Activated T-cell treated with anti-CD3 and anti-CD28 coated beads, Interleukin-2, amount 50 U/mL, for 24 hours (primary cell): ENCODE results near the gene CCDC142.

ENCODE experiments used
- DNase-seq: peaks from one replicate; pipeline ENCODE4 v3.0.0-alpha.2; 2020
- H3K27ac Mint-ChIP-seq: 2 replicates; pipeline ENCODE4 v1.8.0; 2020; ENCODE audit warnings: mild to moderate bottlenecking, mixed read lengths
- H3K27me3 Mint-ChIP-seq: 2 replicates; pipeline ENCODE4 v1.8.0; 2020; ENCODE audit warnings: mixed read lengths
- H3K36me3 Mint-ChIP-seq: 2 replicates; pipeline ENCODE4 v1.8.0; 2020; ENCODE audit warnings: low read depth, mixed read lengths
- H3K4me1 Mint-ChIP-seq: 2 replicates; pipeline ENCODE4 v1.8.0; 2020; ENCODE audit warnings: low read depth, mixed read lengths
- H3K4me3 Mint-ChIP-seq: 2 replicates; pipeline ENCODE4 v1.8.0; 2020; ENCODE audit warnings: mild to moderate bottlenecking, moderate library complexity, mixed read lengths
- H3K9me3 Mint-ChIP-seq: 2 replicates; pipeline ENCODE4 v1.8.0; 2020; ENCODE audit warnings: mixed read lengths

Gene CCDC142

GRCh38 chr2:74439373-74439772, 43.4 kb downstream of the CCDC142 start:
- H3K36me3 Mint-ChIP-seq = no peaks in the 10 kb centered on the region
- peaks cover 15% of the 10 kb centered on the region for H3K4me1 Mint-ChIP-seq
- H3K27ac Mint-ChIP-seq = no peak overlapping the region
- H3K27me3 Mint-ChIP-seq = peaks cover 45% of the 10 kb centered on the region
- no peak for DNase-seq
- no peaks in the 10 kb centered on the region for H3K9me3 Mint-ChIP-seq
- no peak overlapping the region for H3K4me3 Mint-ChIP-seq

- peaks cover 41% of the 10 kb centered on the region for H3K27me3 Mint-ChIP-seq
Measured at GRCh38 chr2:74438248-74438647, 44.5 kb downstream of the CCDC142 start.

GRCh38 chr2:74436848-74437695, 45.7 kb downstream of the CCDC142 start:
- Mint-ChIP-seq H3K4me3 (no peak overlapping the region), H3K27ac (no peak overlapping the region), H3K36me3 (no peaks in the 10 kb centered on the region), H3K27me3 (peaks cover 32% of the 10 kb centered on the region), H3K9me3 (no peaks in the 10 kb centered on the region), H3K4me1 (peaks cover 11% of the 10 kb centered on the region)
- no peak for DNase-seq

More at GRCh38 chr2:74438248-74438647, 44.5 kb downstream of the CCDC142 start:
- no peaks in the 10 kb centered on the region for H3K9me3 Mint-ChIP-seq
- H3K27ac Mint-ChIP-seq = no peak overlapping the region
- no peak overlapping the region for H3K4me3 Mint-ChIP-seq
- DNase-seq = no peak
- no peaks in the 10 kb centered on the region for H3K36me3 Mint-ChIP-seq
- peaks cover 15% of the 10 kb centered on the region for H3K4me1 Mint-ChIP-seq

- no peak overlapping the region for H3K4me3 Mint-ChIP-seq
- DNase-seq = no peak
- H3K27me3 Mint-ChIP-seq = peaks cover 27% of the 10 kb centered on the region
- H3K36me3 Mint-ChIP-seq = no peaks in the 10 kb centered on the region
- no peaks in the 10 kb centered on the region for H3K9me3 Mint-ChIP-seq
- peaks cover 10% of the 10 kb centered on the region for H3K4me1 Mint-ChIP-seq
- no peak overlapping the region for H3K27ac Mint-ChIP-seq
Measured at GRCh38 chr2:74436111-74436805, 46.5 kb downstream of the CCDC142 start.

GRCh38 chr2:74430502-74430901, 52.3 kb downstream of the CCDC142 start:
- no peak for DNase-seq
- Mint-ChIP-seq H3K4me1 (no peaks in the 10 kb centered on the region), H3K9me3 (no peaks in the 10 kb centered on the region), H3K27ac (no peak overlapping the region), H3K4me3 (no peak overlapping the region), H3K36me3 (peaks cover 13% of the 10 kb centered on the region), H3K27me3 (no peaks in the 10 kb centered on the region)

- no peaks in the 10 kb centered on the region for H3K4me1 Mint-ChIP-seq
- no peaks in the 10 kb centered on the region for H3K9me3 Mint-ChIP-seq
- DNase-seq = no peak
- H3K27me3 Mint-ChIP-seq = no peaks in the 10 kb centered on the region
- H3K4me3 Mint-ChIP-seq = no peak overlapping the region
- H3K27ac Mint-ChIP-seq = no peak overlapping the region
- peaks cover 20% of the 10 kb centered on the region for H3K36me3 Mint-ChIP-seq
Measured at GRCh38 chr2:74429487-74430451, 53.0 kb downstream of the CCDC142 start.

- no peak overlapping the region for H3K27ac Mint-ChIP-seq
- peaks cover 27% of the 10 kb centered on the region for H3K36me3 Mint-ChIP-seq
- H3K4me3 Mint-ChIP-seq = no peak overlapping the region
- no peaks in the 10 kb centered on the region for H3K27me3 Mint-ChIP-seq
- no peaks in the 10 kb centered on the region for H3K4me1 Mint-ChIP-seq
- DNase-seq = no peak
- H3K9me3 Mint-ChIP-seq = no peaks in the 10 kb centered on the region
Measured at GRCh38 chr2:74428675-74429074, 54.1 kb downstream of the CCDC142 start.

GRCh38 chr2:74427551-74427950, 55.2 kb downstream of the CCDC142 start:
- peaks cover 7% of the 10 kb centered on the region for H3K4me1 Mint-ChIP-seq
- H3K27me3 Mint-ChIP-seq = no peaks in the 10 kb centered on the region
- H3K4me3 Mint-ChIP-seq = no peak overlapping the region
- H3K9me3 Mint-ChIP-seq = no peaks in the 10 kb centered on the region
- no peak overlapping the region for H3K27ac Mint-ChIP-seq
- no peak for DNase-seq
- H3K36me3 Mint-ChIP-seq = peaks cover 30% of the 10 kb centered on the region

- no peak overlapping the region for H3K27ac Mint-ChIP-seq
- no peak overlapping the region for H3K4me3 Mint-ChIP-seq
- no peaks in the 10 kb centered on the region for H3K9me3 Mint-ChIP-seq
- peaks cover 12% of the 10 kb centered on the region for H3K4me1 Mint-ChIP-seq
- DNase-seq = no peak
- no peaks in the 10 kb centered on the region for H3K27me3 Mint-ChIP-seq
- H3K36me3 Mint-ChIP-seq = peaks cover 35% of the 10 kb centered on the region
Measured at GRCh38 chr2:74426181-74426758, 56.5 kb downstream of the CCDC142 start.

GRCh38 chr2:74425523-74425922, 57.3 kb downstream of the CCDC142 start:
- Mint-ChIP-seq H3K36me3 (peaks cover 35% of the 10 kb centered on the region), H3K27ac (no peak overlapping the region), H3K9me3 (no peaks in the 10 kb centered on the region), H3K27me3 (no peaks in the 10 kb centered on the region), H3K4me1 (peaks cover 18% of the 10 kb centered on the region), H3K4me3 (no peak overlapping the region)
- no peak for DNase-seq

GRCh38 chr2:74424995-74425406, 57.8 kb downstream of the CCDC142 start:
- Mint-ChIP-seq H3K27me3 (no peaks in the 10 kb centered on the region), H3K4me3 (no peak overlapping the region), H3K36me3 (peaks cover 35% of the 10 kb centered on the region), H3K4me1 (peaks cover 23% of the 10 kb centered on the region), H3K27ac (no peak overlapping the region), H3K9me3 (no peaks in the 10 kb centered on the region)
- no peak for DNase-seq

GRCh38 chr2:74424139-74424992, 58.4 kb downstream of the CCDC142 start:
- Mint-ChIP-seq H3K27me3 (no peaks in the 10 kb centered on the region), H3K4me1 (peaks cover 25% of the 10 kb centered on the region), H3K36me3 (peaks cover 35% of the 10 kb centered on the region), H3K27ac (no peak overlapping the region), H3K4me3 (no peak overlapping the region), H3K9me3 (no peaks in the 10 kb centered on the region)
- DNase-seq = no peak
